ENCODE data around the gene OSBPL2.
A peak's percentile ranks its signal among the peaks of the same experiment; 100 is the strongest.

OSBPL2 gene

GRCh38 chr20:62303340-62304226, 65.3 kb downstream of the OSBPL2 start:
- DNase-seq: peak; percentile 69

DNA sequence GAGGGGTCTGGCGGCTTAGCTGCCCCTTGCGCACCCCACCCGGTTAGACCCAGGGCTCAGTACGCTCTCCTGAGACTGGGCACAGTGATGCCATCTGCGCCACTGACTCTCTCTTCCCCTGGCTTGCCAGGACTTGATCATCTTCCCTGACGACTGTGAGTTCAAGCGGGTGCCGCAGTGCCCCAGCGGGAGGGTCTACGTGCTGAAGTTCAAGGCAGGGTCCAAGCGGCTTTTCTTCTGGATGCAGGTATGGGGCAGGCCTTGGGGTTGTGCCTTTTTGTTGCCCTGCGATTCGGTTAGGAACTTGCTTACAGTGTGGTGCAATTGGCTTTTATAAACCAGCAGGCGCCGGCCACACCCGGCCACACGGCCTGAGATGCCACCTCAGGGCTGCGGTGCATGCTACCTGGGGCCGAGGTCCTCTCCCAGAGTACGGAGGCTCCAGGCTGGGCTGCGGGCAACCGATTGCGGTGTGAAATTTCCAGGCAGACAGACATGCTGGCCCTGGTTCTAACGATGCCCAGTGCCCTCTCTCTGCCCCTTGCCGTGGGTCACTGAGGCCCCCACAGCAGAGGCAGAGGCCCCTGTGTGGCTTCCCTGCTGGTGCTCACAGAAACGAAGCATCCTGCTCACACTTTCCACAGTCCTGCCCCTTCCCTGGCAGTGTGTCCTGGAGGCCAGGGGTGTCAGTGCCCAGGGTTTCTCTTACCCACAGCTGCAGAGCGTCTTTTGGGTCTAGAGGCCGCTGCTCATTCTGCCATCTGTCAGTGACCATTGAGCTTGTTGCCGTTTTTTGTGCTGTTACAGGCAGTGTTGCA, 66.2 kb downstream of the OSBPL2 start:
- DNase-seq: no peak

DNA sequence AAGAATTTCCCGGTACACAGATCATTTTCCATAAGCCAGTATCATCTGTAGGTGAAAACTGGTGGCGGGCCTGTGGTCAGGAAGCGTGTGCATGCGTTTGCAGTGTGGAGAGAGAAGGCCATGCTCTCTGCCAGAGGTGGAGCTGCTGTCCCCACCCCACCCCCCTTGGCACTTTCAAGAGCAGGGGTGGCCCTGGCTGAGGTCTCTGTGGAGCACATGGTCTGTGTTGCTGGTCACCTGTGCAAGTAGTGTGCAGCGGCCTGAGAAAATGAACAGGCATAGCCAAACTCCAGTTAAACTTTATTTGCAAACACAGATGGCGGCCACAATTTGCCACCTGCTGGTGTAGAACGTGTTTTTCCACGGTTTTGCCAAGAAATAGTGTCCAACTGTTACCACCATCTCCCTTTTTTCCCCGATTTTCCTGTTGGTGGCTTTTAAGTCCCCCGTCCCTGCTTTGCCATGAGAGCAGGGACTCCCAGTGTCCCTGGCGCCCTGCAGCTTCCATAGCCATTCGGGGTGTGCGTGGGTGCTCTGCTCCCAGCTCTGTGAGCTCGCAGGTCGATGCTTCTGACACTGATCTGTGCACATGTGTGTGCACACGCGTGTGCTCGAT, 66.9 kb downstream of the OSBPL2 start:
- DNase-seq: no peak

DNA sequence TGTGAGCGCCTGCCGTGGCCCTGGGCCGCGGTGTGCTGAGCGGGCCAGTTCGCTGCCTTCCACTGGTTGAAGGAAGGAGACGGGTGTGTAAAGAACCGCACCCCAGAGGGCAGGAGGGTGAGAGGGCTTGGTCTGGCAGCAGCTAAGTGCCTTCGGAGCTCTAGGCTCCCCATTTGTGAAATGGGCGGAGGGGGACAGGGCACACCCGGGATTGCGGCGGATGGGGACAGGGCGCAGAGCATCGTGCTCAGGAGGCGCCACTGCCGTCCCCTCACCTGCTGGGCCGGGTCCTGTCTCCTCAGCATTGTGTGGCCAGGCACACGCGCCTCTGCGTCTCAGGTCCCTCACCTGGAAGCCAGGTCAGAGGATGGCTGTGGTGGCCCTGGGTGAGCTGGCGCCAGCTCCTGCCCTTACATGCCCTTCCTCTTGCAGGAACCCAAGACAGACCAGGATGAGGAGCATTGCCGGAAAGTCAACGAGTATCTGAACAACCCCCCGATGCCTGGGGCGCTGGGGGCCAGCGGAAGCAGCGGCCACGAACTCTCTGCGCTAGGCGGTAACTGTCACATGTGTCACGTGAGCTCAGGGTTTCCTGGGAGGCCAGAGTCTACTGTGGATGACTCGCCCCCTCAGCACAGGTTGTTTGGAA, 67.6 kb downstream of the OSBPL2 start:
- DNase-seq: no peak

GRCh38 chr20:62306414-62307187, 68.3 kb downstream of the OSBPL2 start:
- no peak for DNase-seq

DNA sequence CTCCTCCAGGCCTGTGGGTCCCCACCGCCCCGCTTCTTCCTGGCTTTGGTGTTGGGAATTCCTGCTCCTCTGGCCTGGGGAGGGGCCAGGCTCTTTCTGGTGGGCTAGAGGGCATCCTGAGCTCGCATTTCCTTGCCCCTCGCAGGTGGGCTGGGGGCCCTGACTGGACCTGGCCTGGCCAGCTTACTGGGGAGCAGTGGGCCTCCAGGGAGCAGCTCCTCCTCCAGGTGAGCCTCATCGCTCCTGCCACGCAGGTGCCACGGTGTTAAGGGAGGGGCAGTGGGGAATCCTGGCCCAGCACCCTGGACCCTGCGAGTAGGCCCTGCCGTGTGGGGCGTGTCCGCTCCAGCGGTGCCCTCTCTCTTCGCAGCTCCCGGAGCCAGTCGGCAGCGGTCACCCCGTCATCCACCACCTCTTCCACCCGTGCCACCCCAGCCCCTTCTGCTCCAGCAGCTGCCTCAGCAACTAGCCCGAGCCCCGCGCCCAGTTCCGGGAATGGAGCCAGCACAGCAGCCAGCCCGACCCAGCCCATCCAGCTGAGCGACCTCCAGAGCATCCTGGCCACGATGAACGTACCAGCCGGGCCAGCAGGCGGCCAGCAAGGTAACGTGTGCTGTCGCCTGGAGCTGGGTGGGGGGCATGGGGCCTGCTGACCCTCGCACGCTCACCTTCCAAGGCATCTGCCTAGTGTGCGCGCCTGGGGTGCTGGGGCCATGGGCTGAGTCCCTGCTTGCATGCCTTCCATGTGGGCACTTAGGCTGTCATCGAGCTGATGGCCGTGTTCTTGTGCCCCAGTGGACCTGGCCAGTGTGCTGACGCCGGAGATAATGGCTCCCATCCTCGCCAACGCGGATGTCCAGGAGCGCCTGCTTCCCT, 69.1 kb downstream of the OSBPL2 start:
- no peak for DNase-seq

- DNase-seq: no peak
Measured at GRCh38 chr20:62308102-62308822, 69.9 kb downstream of the OSBPL2 start.

GRCh38 chr20:62309198-62309944, 71.0 kb downstream of the OSBPL2 start:
- no peak for DNase-seq

GRCh38 chr20:62309947-62310756, 71.8 kb downstream of the OSBPL2 start:
- DNase-seq: no peak

DNA sequence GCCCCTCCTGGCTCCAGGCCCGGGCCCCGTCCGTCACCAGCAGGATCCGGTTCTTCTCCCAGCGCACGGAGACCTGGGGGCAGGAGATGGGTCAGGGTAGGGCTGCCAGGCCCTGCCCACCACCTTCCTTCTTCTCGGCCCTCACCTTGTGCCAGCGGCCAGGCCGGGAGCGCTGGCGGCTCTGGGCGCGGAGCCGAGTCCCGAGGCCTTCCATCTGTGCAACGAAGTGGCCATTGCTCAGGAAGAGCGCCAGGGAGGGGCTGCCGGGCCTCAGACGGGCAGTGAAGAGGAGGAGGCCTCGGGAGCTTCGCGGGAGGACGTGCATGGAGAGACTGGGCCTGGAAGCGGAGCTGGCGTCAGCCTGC, 72.4 kb downstream of the OSBPL2 start:
- no peak for DNase-seq

- DNase-seq: no peak
Measured at GRCh38 chr20:62311150-62311549, 72.8 kb downstream of the OSBPL2 start.

DNA sequence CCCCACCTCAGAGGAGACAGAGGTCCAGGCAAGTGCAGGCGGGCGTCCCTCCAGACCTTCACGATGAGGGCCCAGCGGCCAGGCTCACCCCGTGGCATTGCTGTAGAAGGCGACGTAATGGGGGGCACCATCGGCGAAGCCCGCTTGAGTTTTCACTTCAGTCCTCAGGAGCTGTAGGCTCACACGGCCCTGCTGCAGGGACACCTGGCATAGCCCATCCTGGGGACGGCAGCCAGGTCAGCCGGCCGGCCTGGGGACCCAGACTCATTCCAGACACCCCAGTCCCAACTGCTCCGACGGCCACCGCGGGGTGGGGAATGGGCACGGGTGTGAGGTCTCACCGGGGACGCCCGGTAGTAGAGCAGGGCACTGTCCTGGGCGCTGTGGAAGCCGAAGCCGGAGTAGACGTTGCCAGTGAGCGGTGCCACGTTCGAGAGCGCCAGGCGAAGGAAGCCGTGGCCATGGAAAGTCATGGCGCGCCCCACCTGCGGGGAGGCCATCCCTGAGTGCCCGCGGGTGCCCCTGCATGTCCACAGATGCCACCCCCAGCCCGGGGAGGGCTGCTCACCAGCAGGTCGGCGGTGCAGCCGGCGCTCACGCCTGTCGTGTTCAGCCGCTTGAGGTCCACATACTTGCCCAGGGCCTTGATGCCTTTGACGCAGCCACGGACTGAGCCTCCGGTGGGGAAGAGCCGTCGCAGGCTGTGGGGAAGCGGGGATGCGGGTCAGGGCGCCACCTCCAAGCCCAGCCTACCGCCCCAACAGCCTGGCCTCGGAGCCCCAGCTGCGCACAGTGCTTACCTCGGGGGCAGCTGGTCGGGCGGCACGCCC, 73.7 kb downstream of the OSBPL2 start:
- DNase-seq: no peak

- DNase-seq: no peak
Measured at GRCh38 chr20:62312662-62312977, 74.3 kb downstream of the OSBPL2 start.

- DNase-seq: no peak
Measured at GRCh38 chr20:62313021-62313420, 74.7 kb downstream of the OSBPL2 start.

DNA sequence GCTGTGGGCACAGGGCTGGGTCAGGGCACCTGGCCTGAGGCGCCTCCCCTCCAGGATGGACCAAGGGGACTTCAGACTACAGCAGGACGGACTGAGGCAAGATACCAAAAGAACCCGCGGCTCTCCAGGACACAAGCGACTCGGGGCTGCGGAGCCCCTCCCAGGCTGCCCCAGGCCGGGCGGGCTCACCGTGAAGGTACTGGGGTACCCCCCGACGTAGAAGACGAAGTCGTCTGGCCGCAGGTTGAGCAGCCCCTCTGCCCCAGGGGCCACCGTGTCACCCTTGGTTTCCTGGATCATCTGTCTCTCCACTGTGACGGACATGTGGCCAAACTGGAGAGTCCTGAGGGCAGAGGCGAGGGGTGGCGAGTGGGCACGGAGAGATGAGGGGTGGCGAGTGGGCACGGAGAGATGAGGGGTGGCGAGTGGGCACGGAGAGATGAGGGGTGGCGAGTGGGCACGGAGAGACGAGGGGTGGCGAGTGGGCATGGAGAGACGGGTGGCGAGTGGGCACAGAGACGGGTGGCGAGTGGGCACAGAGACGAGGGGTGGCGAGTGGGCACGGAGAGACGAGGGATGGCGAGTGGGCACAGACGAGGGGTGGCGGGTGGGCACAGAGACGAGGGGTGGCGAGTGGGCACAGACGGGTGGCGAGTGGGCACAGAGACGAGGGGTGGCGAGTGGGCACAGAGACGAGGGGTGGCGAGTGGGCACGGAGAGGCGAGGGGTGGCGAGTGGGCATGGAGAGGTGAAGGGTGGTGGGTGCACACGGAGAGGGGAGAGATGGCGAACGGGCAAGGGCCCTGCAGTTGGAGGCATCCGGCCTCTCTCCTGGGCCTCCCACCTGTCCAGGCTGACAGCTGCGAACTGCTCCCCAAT, 75.4 kb downstream of the OSBPL2 start:
- no peak for DNase-seq

- no peak for DNase-seq
Measured at GRCh38 chr20:62314339-62314638, 76.0 kb downstream of the OSBPL2 start.

DNA sequence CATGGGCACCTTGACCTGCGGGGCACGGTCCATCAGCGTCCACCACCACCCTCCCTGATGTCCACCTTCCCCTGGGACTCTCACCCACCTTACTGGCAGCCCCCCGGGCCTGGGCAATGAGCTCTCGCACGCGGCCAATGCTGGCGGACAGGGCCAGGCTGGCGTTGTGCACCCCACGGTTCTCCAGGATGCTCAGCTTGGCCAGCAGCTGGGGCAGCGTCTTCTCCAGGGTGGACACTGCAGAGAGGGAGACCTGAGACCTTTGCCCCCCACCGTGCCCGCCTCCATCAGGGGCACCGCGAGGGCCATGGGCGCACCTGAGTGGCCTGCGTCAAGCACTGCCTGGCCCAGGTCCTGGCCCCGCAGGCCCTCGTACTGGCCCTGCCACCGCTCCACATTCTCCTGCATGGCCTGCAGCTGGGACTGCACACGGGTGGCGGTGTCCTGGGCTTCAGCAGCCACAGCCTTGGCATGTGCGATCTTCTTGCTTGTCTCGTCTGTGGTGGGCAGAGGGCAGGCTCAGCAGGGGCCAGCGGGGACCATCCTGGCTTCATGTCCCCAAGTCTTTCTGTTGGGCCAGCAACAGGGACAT, 76.5 kb downstream of the OSBPL2 start:
- DNase-seq: no peak
